DOHH2 (cell line): Measurements from ENCODE around the gene CALN1.

Source experiments
- H3F3A ChIP-seq: fragments of 200-600 bp; sonication (generic), shearing (Covaris generic); 2 replicates; pipeline ENCODE4 v1.6.0; 2016; ENCODE audit warnings: antibody characterized with exemption, mild to moderate bottlenecking; ENCODE audit not compliant: control insufficient read depth, insufficient read depth
- H3K27ac ChIP-seq: fragments of 200-600 bp; sonication (generic); 2 replicates; pipeline ENCODE4 v1.5.1; 2014; ENCODE audit warnings: low read depth, mild to moderate bottlenecking, low read length, moderate library complexity
- H3K27me3 ChIP-seq: fragments of 200-600 bp; sonication (generic); 2 replicates; pipeline ENCODE4 v1.6.1; 2014; ENCODE audit warnings: mild to moderate bottlenecking, low read length, mixed read lengths; ENCODE audit not compliant: control insufficient read depth
- H3K36me3 ChIP-seq: fragments of 200-600 bp; sonication (generic); 2 replicates; pipeline ENCODE4 v1.6.1; 2014; ENCODE audit warnings: mild to moderate bottlenecking, low read length, moderate library complexity, mixed read lengths; ENCODE audit not compliant: control insufficient read depth
- H3K4me1 ChIP-seq: fragments of 200-600 bp; sonication (generic); 2 replicates; pipeline ENCODE4 v1.6.1; 2014; ENCODE audit warnings: mild to moderate bottlenecking, low read length, mixed read lengths; ENCODE audit not compliant: control insufficient read depth
- H3K4me2 ChIP-seq: fragments of 200-600 bp; sonication (generic); 2 replicates; pipeline ENCODE4 v1.6.0; 2014; ENCODE audit warnings: mild to moderate bottlenecking, low read length, moderate library complexity
- H3K4me3 ChIP-seq: fragments of 200-600 bp; sonication (generic); 2 replicates; pipeline ENCODE4 v1.5.1; 2014; ENCODE audit warnings: mild to moderate bottlenecking, low read length, mixed read lengths
- H3K79me2 ChIP-seq: fragments of 200-600 bp; sonication (generic); 2 replicates; pipeline ENCODE4 v1.6.1; 2014; ENCODE audit warnings: mild to moderate bottlenecking, low read length, mixed read lengths; ENCODE audit not compliant: control insufficient read depth
- H3K9me2 ChIP-seq: fragments of 200-600 bp; sonication (generic); replicated peaks from 2 replicates; pipeline ENCODE4 v1.6.1; 2014; ENCODE audit warnings: mild to moderate bottlenecking, low read length, mixed read lengths; ENCODE audit not compliant: control insufficient read depth
- H3K9me3 ChIP-seq: fragments of 200-600 bp; sonication (generic); 2 replicates; pipeline ENCODE4 v1.6.1; 2014; ENCODE audit warnings: antibody characterized with exemption, low read length, mixed read lengths; ENCODE audit not compliant: control insufficient read depth, insufficient read depth
- H4K20me1 ChIP-seq: fragments of 200-600 bp; sonication (generic); 2 replicates; pipeline ENCODE4 v1.6.0; 2014; ENCODE audit warnings: low read depth, mild to moderate bottlenecking, antibody characterized with exemption, low read length, moderate library complexity; ENCODE audit not compliant: control insufficient read depth, insufficient read depth
- EZH2phosphoT487 ChIP-seq: fragments of 200-600 bp; sonication (generic); IDR thresholded peaks from 2 replicates; pipeline ENCODE4 v1.6.1; 2017; ENCODE audit warnings: borderline replicate concordance, mild to moderate bottlenecking, antibody characterized with exemption, low read length, moderate library complexity, mixed read lengths
- TF ChIP-seq, protein P1 (sequence below): fragments of 200-600 bp; sonication (generic); IDR thresholded peaks from one replicate; pipeline ENCODE4 v1.5.1; 2014; ENCODE audit warnings: antibody characterized with exemption, mild to moderate bottlenecking, low read depth, low read length; ENCODE audit not compliant: poor library complexity, severe bottlenecking

Gene CALN1

DNA sequence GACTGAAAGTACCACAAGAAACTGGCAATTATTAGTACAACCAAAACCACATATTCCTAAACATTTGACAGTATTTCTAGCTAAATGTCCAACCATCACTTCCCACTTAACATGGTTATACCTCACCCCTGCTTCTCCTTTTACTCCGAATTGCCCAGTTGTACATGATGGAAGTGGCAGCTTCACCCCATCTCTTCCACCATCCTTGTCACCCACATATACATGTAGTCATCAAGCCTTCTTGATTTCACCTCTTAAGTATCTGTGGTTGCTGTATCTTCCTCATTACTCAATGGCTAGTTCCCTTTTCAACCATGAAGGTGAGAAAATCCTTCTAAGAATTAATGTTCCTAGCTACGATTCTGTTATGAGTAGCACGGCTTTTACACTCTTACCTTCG lies 388.2 kb downstream of the CALN1 start:
- Histone ChIP-seq H3F3A (no peaks in the 10 kb centered on the region), H4K20me1 (no peaks in the 10 kb centered on the region), H3K36me3 (no peaks in the 10 kb centered on the region), H3K4me1 (no peaks in the 10 kb centered on the region), H3K27ac (no peak overlapping the region), H3K9me2 (no peaks in the 10 kb centered on the region), H3K4me3 (no peak overlapping the region), H3K79me2 (no peaks in the 10 kb centered on the region), H3K9me3 (peaks cover 5% of the 10 kb centered on the region; the same call in 1 of the 2 replicates), H3K4me2 (no peak overlapping the region), H3K27me3 (no peaks in the 10 kb centered on the region)
- TF ChIP-seq EZH2phosphoT487 = no peak
- TF ChIP-seq, protein P1, sequence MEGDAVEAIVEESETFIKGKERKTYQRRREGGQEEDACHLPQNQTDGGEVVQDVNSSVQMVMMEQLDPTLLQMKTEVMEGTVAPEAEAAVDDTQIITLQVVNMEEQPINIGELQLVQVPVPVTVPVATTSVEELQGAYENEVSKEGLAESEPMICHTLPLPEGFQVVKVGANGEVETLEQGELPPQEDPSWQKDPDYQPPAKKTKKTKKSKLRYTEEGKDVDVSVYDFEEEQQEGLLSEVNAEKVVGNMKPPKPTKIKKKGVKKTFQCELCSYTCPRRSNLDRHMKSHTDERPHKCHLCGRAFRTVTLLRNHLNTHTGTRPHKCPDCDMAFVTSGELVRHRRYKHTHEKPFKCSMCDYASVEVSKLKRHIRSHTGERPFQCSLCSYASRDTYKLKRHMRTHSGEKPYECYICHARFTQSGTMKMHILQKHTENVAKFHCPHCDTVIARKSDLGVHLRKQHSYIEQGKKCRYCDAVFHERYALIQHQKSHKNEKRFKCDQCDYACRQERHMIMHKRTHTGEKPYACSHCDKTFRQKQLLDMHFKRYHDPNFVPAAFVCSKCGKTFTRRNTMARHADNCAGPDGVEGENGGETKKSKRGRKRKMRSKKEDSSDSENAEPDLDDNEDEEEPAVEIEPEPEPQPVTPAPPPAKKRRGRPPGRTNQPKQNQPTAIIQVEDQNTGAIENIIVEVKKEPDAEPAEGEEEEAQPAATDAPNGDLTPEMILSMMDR = no peak

DNA sequence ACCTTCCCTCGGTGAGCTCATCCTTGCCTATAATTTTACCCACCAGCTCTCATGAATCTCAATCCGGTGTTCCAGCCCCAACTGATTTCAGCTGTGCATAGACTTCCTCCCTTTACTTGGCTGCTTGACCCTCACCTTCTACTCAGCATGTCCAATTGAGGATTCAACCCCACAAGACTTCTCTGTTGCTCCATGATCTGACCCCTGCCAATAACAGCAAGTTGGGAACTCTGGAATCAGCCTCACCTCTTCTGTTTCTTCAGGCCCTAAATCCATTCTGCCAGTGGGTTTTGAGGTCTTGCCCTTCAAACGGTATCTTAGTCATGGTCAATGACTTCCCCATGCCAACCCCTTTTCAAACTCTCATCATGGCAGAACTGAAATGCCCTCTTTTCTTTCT lies 390.4 kb downstream of the CALN1 start:
- Histone ChIP-seq H3K27me3 (no peaks in the 10 kb centered on the region), H3K79me2 (no peaks in the 10 kb centered on the region), H3K27ac (no peak overlapping the region), H3K9me2 (no peaks in the 10 kb centered on the region), H3K4me1 (no peaks in the 10 kb centered on the region), H3K36me3 (no peaks in the 10 kb centered on the region), H4K20me1 (no peaks in the 10 kb centered on the region), H3F3A (no peaks in the 10 kb centered on the region), H3K4me3 (no peak overlapping the region), H3K9me3 (peaks cover 5% of the 10 kb centered on the region; the same call in 1 of the 2 replicates), H3K4me2 (no peak overlapping the region)
- TF ChIP-seq EZH2phosphoT487 = no peak
- TF ChIP-seq, protein P1 = no peak

DNA sequence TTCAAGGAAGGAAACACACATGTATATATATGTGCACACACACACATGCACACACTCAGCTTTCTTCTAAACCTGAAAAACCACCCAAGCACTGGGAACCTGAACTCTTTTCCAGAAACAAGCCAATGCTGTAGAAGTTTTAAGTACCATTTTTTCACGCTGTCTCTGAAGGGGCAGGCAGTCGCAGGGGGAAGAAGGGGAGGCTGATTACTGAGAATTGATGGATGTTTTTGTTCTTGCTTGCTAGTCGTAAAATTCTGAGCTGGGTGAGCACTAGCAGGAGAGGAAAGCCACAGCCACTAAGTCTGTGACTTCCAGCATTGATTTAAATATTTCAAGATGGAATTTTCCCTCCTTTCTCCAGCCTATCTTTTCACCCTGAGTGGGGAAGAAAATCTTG lies 391.8 kb downstream of the CALN1 start:
- H3K27ac ChIP-seq = no peak overlapping the region
- H3K4me3 ChIP-seq = no peak overlapping the region
- TF ChIP-seq, protein P1 = no peak
- TF ChIP-seq EZH2phosphoT487 = no peak
- H3K27me3 ChIP-seq = no peaks in the 10 kb centered on the region
- H4K20me1 ChIP-seq = no peaks in the 10 kb centered on the region
- no peaks in the 10 kb centered on the region for H3K9me2 ChIP-seq
- H3K9me3 ChIP-seq = peaks cover under 1% of the 10 kb centered on the region; the same call in 1 of the 2 replicates
- no peak overlapping the region for H3K4me2 ChIP-seq
- H3K36me3 ChIP-seq = no peaks in the 10 kb centered on the region
- no peaks in the 10 kb centered on the region for H3K4me1 ChIP-seq
- H3F3A ChIP-seq = no peaks in the 10 kb centered on the region
- H3K79me2 ChIP-seq = no peaks in the 10 kb centered on the region
